Panc1 (cell line): ENCODE data around the gene PEAK3. TPM values are rescaled to one million over a fixed set of nuclear protein-coding genes. Genes with fewer than 3 reads are reported as not detected.

Source experiments
- ATAC-seq: fragments of 200-7000 bp; cut with Tn5 transposase; 2 replicates; pipeline ENCODE4 v1.9.1; 2020; ENCODE audit warnings: mild to moderate bottlenecking, moderate library complexity
- BruUV-seq: library from RNA; stranded (reverse); fragments of 400-500 nt; replicated peaks from 2 replicates; lab custom pipeline; 2021; lab: Mats Ljungman, UMichigan
- CTCF ChIA-PET: fragments of 300-600 bp; sonication (Branson Sonifier 250); formaldehyde crosslinking; loops from one replicate; lab custom pipeline; 2022; ENCODE audit warnings: antibody characterized with exemption; lab: Charles Lee
- POLR2A ChIA-PET: fragments of 300-600 bp; sonication (Branson Sonifier 250); formaldehyde crosslinking; loops from one replicate; lab custom pipeline; 2022; ENCODE audit warnings: antibody characterized with exemption; lab: Charles Lee
- DNase-seq: peaks from one replicate; pipeline ENCODE4 v3.0.0-alpha.2; 2010; ENCODE audit warnings: low read depth, low spot score
- H3K27ac ChIP-seq: 2 replicates; pipeline ENCODE4 v1.5.1; 2011; ENCODE audit warnings: mild to moderate bottlenecking, low read length, inconsistent platforms
- H3K27me3 ChIP-seq: fragments of 200-500 bp; sonication (Bioruptor generic); 2 replicates; pipeline ENCODE4 v1.6.0; 2014; ENCODE audit warnings: low read length, inconsistent platforms; ENCODE audit not compliant: control insufficient read depth, insufficient read depth
- H3K36me3 ChIP-seq: fragments of 200-500 bp; sonication (Bioruptor generic); 2 replicates; pipeline ENCODE4 v1.5.1; 2014; ENCODE audit warnings: inconsistent platforms, mild to moderate bottlenecking, low read length, moderate library complexity; ENCODE audit not compliant: control insufficient read depth, insufficient read depth
- H3K4me1 ChIP-seq: 2 replicates; pipeline ENCODE4 v1.5.1; 2011; ENCODE audit warnings: inconsistent platforms, mild to moderate bottlenecking, low read length, moderate library complexity; ENCODE audit not compliant: control insufficient read depth, insufficient read depth
- H3K4me3 ChIP-seq, 2 experiments: 2 replicates each; pipeline ENCODE4 v1.5.1; 2011 to 2012; ENCODE audit warnings: low read depth in 2 of 2, low read length in 2 of 2, mild to moderate bottlenecking in 2 of 2, inconsistent platforms in 1 of 2, moderate library complexity in 1 of 2
- H3K9me3 ChIP-seq: fragments of 200-500 bp; sonication (Bioruptor generic); 2 replicates; pipeline ENCODE4 v1.5.1; 2014; ENCODE audit warnings: low read depth, mild to moderate bottlenecking, inconsistent platforms, low read length, moderate library complexity; ENCODE audit not compliant: control insufficient read depth, insufficient read depth
- CTCF ChIP-seq: fragments of 450-650 bp; IDR thresholded peaks from 2 replicates; pipeline ENCODE4 v1.5.1; 2017; ENCODE audit warnings: mild to moderate bottlenecking
- POLR2AphosphoS5 ChIP-seq: IDR thresholded peaks from 2 replicates; pipeline ENCODE4 v1.6.1; 2012; ENCODE audit warnings: mild to moderate bottlenecking, low read depth, low read length, moderate library complexity
- REST ChIP-seq, 2 experiments: IDR thresholded peaks; 2 replicates each; pipeline ENCODE4 v1.6.1; 2011 to 2012; ENCODE audit warnings: low read depth in 2 of 2, control low read depth in 1 of 2, low read length in 1 of 2, mild to moderate bottlenecking in 1 of 2, moderate library complexity in 1 of 2; ENCODE audit not compliant: insufficient read depth in 1 of 2
- SIN3A ChIP-seq: IDR thresholded peaks from 2 replicates; pipeline ENCODE4 v1.6.1; 2012; ENCODE audit warnings: low read depth, mild to moderate bottlenecking, low read length, moderate library complexity, borderline replicate concordance; ENCODE audit not compliant: insufficient read depth
- TCF7L2 ChIP-seq: IDR thresholded peaks from 2 replicates; pipeline ENCODE4 v1.6.1; 2011; ENCODE audit warnings: mild to moderate bottlenecking, low read depth, low read length, inconsistent platforms
- in situ Hi-C: cut with HindIII; loops from 2 replicates; pipeline ENCODE4 v1.10.0; 2016; ENCODE audit warnings: low sequenced_read_pairs, low pct_unique_long_range_greater_than_20kb
- intact Hi-C: fragments of 100-400 bp; cut with micrococcal nuclease; formaldehyde crosslinking; loops from one replicate; pipeline ENCODE4 v1.10.0; 2022; ENCODE audit not compliant: unreplicated experiment
- total RNA-seq: library from RNA; stranded (reverse); gene quantifications from one replicate; pipeline ENCODE4 v1.2.1, GENCODE V29; 2021; ENCODE audit not compliant: unreplicated experiment

The PEAK3 gene
- total RNA-seq, 1 experiment from 2014 or later: not detected

GRCh38 chr19:2233601-2234280 lies 48.2 kb downstream of the PEAK3 start:
- ATAC-seq (no peak), DNase-seq (no peak)
- POLR2A ChIA-PET: no interaction called here
- H3K9me3 ChIP-seq: no peaks in the 10 kb centered on the region
- H3K27ac ChIP-seq: peak overlapping the region; percentile 39; the same call in 1 of the 2 replicates
- no peak for TF ChIP-seq SIN3A
- no peak for TF ChIP-seq POLR2AphosphoS5
- TF ChIP-seq TCF7L2: no peak
- TF ChIP-seq REST (IDR thresholded peaks at IDR 0.05; ENCODE audit: insufficient read depth in 1 of 2, low read depth in 2 of 2, low read length in 1 of 2): no peak
- CTCF ChIA-PET: no interaction called here
- no peaks in the 10 kb centered on the region for H3K27me3 ChIP-seq
- peaks cover 24% of the 10 kb centered on the region for H3K4me1 ChIP-seq
- peaks cover 4% of the 10 kb centered on the region; the same call in 1 of the 2 replicates for H3K36me3 ChIP-seq
- BruUV-seq: no TSS peak
- in situ Hi-C loops (no loop called here), intact Hi-C loops (loop anchor here (5.0 kb wide), 1 partner anchor 76 kb away; no protein-coding TSS in a partner anchor)
- H3K4me3 ChIP-seq: no peak overlapping the region

- ChIA-PET POLR2A (interaction anchor here (0.6 kb wide), 1 partner anchor 90 kb away, joined by 3 read pairs; no protein-coding TSS in a partner anchor), CTCF (interaction anchor here (0.6 kb wide), 1 partner anchor 76 kb away, joined by 4 read pairs; no protein-coding TSS in a partner anchor)
- no peaks in the 10 kb centered on the region for H3K9me3 ChIP-seq
- peak; percentile 4 for ATAC-seq
- H3K27me3 ChIP-seq: no peaks in the 10 kb centered on the region
- DNase-seq: no peak
- intact Hi-C loops (loop anchor here (5.0 kb wide), 1 partner anchor 75 kb away; no protein-coding TSS in a partner anchor), in situ Hi-C loops (no loop called here)
- peak overlapping the region; percentile 20; the same call in 1 of the 2 replicates for H3K27ac ChIP-seq
- peaks cover 24% of the 10 kb centered on the region for H3K4me1 ChIP-seq
- H3K4me3 ChIP-seq: no peak overlapping the region
- peaks cover 4% of the 10 kb centered on the region; the same call in 1 of the 2 replicates for H3K36me3 ChIP-seq
- TF ChIP-seq POLR2AphosphoS5 (peak; percentile 2; the same call in 1 of the 2 replicates), TCF7L2 (no peak), REST (IDR thresholded peaks at IDR 0.05; ENCODE audit: insufficient read depth in 1 of 2, low read depth in 2 of 2, low read length in 1 of 2) (no peak), CTCF (peak; percentile 24), SIN3A (no peak)
- BruUV-seq: no TSS peak
These were observed 49.5 kb downstream of the PEAK3 start for GRCh38 chr19:2232286-2233151.
